Measurements from ENCODE around the gene SNX25.

DNA sequence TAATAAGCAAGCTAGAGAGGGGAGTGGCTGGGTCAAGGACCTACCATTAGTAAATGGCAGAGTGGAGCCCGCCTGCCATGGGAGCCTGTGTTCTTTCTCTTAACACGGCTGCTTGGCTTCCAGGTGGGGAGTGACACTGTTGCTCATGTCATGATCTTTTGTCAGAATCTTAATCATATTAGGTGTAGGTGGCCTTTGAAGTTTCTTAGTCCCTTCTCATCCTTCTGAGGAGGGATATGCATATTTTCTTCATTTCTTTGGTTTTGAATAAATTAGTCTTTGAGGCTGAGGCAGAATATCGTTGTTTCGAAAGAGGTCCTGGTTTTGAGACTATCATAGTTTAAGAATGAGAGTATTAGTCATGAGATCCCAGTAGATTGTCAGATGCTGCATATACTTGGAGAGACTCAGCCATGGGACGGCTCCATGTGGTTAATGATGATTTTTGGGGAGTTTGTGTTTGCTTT, 28.9 kb downstream of the SNX25 start:
- TF ChIP-seq, protein P1, sequence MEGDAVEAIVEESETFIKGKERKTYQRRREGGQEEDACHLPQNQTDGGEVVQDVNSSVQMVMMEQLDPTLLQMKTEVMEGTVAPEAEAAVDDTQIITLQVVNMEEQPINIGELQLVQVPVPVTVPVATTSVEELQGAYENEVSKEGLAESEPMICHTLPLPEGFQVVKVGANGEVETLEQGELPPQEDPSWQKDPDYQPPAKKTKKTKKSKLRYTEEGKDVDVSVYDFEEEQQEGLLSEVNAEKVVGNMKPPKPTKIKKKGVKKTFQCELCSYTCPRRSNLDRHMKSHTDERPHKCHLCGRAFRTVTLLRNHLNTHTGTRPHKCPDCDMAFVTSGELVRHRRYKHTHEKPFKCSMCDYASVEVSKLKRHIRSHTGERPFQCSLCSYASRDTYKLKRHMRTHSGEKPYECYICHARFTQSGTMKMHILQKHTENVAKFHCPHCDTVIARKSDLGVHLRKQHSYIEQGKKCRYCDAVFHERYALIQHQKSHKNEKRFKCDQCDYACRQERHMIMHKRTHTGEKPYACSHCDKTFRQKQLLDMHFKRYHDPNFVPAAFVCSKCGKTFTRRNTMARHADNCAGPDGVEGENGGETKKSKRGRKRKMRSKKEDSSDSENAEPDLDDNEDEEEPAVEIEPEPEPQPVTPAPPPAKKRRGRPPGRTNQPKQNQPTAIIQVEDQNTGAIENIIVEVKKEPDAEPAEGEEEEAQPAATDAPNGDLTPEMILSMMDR (IDR thresholded peaks at IDR 0.05), result no peak
- no peak for TF ChIP-seq POLR2A (IDR thresholded peaks at IDR 0.05; ENCODE audit: low read depth)

All from esophagus muscularis mucosa (tissue), 3 donors.